Measurements from ENCODE around the gene OAF.
A peak's percentile ranks its signal among the peaks of the same experiment; 100 is the strongest.
"Not testable (repeated sequence)": the region's sequence is repeated elsewhere in the genome, so short reads cannot be mapped to it uniquely, and the experiment has no call there.

The OAF gene

GRCh38 chr11:120210626-120211521, at the start of gene OAF:
OAF (plus strand) TSS chr11:120211032; CDS start chr11:120211280, 248 bp downstream.
- DNase-seq: peak in 1 of 2 experiments; percentile 52

- no peak for DNase-seq
Measured at GRCh38 chr11:120167659-120168058, 43.2 kb upstream of the OAF start.

- DNase-seq: no peak
Measured at GRCh38 chr11:120168108-120168959, 42.5 kb upstream of the OAF start.

GRCh38 chr11:120168960-120169681, 41.7 kb upstream of the OAF start:
- DNase-seq: peak; percentile 47 to 64

- peak in 1 of 2 experiments; percentile 7 for DNase-seq
Measured at GRCh38 chr11:120169981-120170698, 40.7 kb upstream of the OAF start.

- DNase-seq: no peak
Measured at GRCh38 chr11:120170741-120171261, 40.0 kb upstream of the OAF start.

GRCh38 chr11:120172054-120172911, 38.5 kb upstream of the OAF start:
- peak; percentile 13 to 56 for DNase-seq

GRCh38 chr11:120173019-120173705, 37.7 kb upstream of the OAF start:
- peak in 1 of 2 experiments; percentile 13 for DNase-seq

- no peak for DNase-seq
Measured at GRCh38 chr11:120173807-120174206, 37.0 kb upstream of the OAF start.

- DNase-seq: no peak
Measured at GRCh38 chr11:120174866-120175265, 36.0 kb upstream of the OAF start.

GRCh38 chr11:120178561-120179056, 32.2 kb upstream of the OAF start:
- no peak for DNase-seq

- DNase-seq: no peak
Measured at GRCh38 chr11:120179057-120179672, 31.7 kb upstream of the OAF start.

GRCh38 chr11:120180063-120180462, 30.8 kb upstream of the OAF start:
- DNase-seq: not testable (repeated sequence)

- no peak for DNase-seq
Measured at GRCh38 chr11:120180551-120181232, 30.1 kb upstream of the OAF start.

GRCh38 chr11:120181376-120181975, 29.4 kb upstream of the OAF start:
- no peak for DNase-seq

- DNase-seq: no peak
Measured at GRCh38 chr11:120182372-120182771, 28.5 kb upstream of the OAF start.

- peak in 1 of 2 experiments; percentile 16 for DNase-seq
Measured at GRCh38 chr11:120182790-120183491, 27.9 kb upstream of the OAF start.

- DNase-seq: no peak
Measured at GRCh38 chr11:120183701-120184141, 27.1 kb upstream of the OAF start.
